SH-SY5Y (cell line): ENCODE measurements around the gene PRR16.

Experiments used
- GATA2 ChIP-seq: IDR thresholded peaks from 2 replicates; pipeline ENCODE4 v1.6.1; 2011; ENCODE audit warnings: mild to moderate bottlenecking, low read depth, low read length
- GATA3 ChIP-seq: IDR thresholded peaks from 2 replicates; pipeline ENCODE4 v1.6.1; 2011; ENCODE audit warnings: low read depth, mild to moderate bottlenecking, low read length, moderate library complexity

- no peak for TF ChIP-seq GATA2
- TF ChIP-seq GATA3, result no peak
Observed at GRCh38 chr5:120436996-120437395, 27.1 kb upstream of the PRR16 start.
